ENCODE measurements around the gene CASP2.
"Not testable (repeated sequence)": the region's sequence is repeated elsewhere in the genome, so short reads cannot be mapped to it uniquely, and the experiment has no call there.

DNA sequence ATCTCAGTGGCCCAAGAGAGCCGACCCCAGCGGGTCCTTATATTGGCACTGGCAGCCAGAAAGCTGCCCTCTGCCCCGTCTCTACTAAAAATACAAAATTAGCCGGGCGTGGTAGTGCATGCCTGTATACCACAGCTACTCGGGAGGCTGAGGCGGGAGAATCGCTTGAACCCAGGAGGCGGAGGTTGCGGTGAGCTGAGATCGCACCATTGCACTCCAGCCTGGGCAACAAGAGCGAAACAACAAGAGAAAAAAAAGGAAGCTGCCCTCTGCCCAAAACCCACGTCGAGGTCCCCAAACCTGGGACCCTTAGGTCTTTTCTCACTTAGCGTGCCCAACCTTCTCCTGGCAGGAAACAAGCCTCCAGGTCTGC is 24.0 kb upstream of the CASP2 start:
- TF ChIP-seq CTCF (conservative IDR thresholded peaks at IDR 0.05; ENCODE audit: low read length); EZH2phosphoT487 (IDR thresholded peaks at IDR 0.05; ENCODE audit: borderline replicate concordance): not testable (repeated sequence)
